Lower lobe of right lung (tissue), 2 donors: ENCODE results near the gene SLC38A9. TPM values are rescaled to one million over a fixed set of nuclear protein-coding genes. Genes with fewer than 3 reads are reported as not detected.
A peak's percentile ranks its signal among the peaks of the same experiment; 100 is the strongest.
"Not testable (repeated sequence)": the region's sequence is repeated elsewhere in the genome, so short reads cannot be mapped to it uniquely, and the experiment has no call there.

Experiments used
- ATAC-seq, 2 donors: fragments of 200-7000 bp; cut with Tn5 transposase; one replicate each; pipeline ENCODE4 v1.9.1; 2020 to 2022; ENCODE audit warnings: mild to moderate bottlenecking in 2 of 2, moderate library complexity in 2 of 2
- DNase-seq: peaks from one replicate; pipeline ENCODE4 v3.0.0-alpha.2; 2020
- H3K27ac ChIP-seq: fragments of 200-600 bp; one replicate; pipeline ENCODE4 v1.8.0; 2022
- H3K27me3 ChIP-seq: fragments of 200-600 bp; one replicate; pipeline ENCODE4 v1.8.0; 2022; ENCODE audit warnings: low read depth
- H3K36me3 ChIP-seq: fragments of 200-600 bp; one replicate; pipeline ENCODE4 v1.8.0; 2022; ENCODE audit warnings: mild to moderate bottlenecking
- H3K4me1 ChIP-seq: fragments of 200-600 bp; one replicate; pipeline ENCODE4 v1.8.0; 2022
- H3K4me3 ChIP-seq: fragments of 200-600 bp; one replicate; pipeline ENCODE4 v1.8.0; 2022; ENCODE audit warnings: mild to moderate bottlenecking
- H3K9me3 ChIP-seq: fragments of 200-600 bp; one replicate; pipeline ENCODE4 v1.8.0; 2022
- intact Hi-C: fragments of 100-400 bp; cut with DNase I; formaldehyde crosslinking; loops from one replicate; pipeline ENCODE4 v1.11.0; 2022
- total RNA-seq: library from RNA; stranded (reverse); fragmentation: NEBNext Ultra II Directional; extraction: Animal tissue kit (Norgen Biotek cat#: 25700); gene quantifications from one replicate; pipeline ENCODE4 v1.2.1, GENCODE V29; 2021
- TF ChIP-seq, protein P1 (sequence below): fragments of 200-600 bp; IDR thresholded peaks from one replicate; pipeline ENCODE4 v1.8.0; 2022; ENCODE audit warnings: antibody characterized with exemption, mild to moderate bottlenecking
- donor health status: DM: no; HTN: yes; CAD: no; lungs with severe emphysema.

Gene SLC38A9
- total RNA-seq, 1 donor from 2014 or later = 23.8 TPM

DNA sequence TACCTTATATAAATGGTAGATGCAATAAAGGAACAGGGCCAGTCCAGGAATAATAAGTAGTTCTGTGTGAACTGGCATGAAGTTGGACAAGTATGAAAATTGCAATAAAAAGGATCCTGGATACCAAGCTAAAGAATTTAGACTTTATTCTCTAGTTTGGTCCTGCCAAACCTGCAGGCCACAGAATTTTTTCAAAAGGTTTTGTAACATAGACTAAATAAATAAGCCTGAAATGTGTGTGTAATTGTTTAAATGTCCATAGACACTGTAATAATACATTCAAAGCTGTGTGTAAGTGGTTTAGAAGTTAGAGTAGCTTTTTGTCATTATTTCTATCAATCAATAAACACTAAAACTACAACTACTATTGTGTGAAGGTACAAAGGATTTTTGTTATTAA is 101.6 kb downstream of the SLC38A9 start:
- no peaks in the 10 kb centered on the region for H3K9me3 ChIP-seq
- no peaks in the 10 kb centered on the region for H3K36me3 ChIP-seq
- no peak for ATAC-seq
- H3K4me3 ChIP-seq = no peak overlapping the region
- H3K4me1 ChIP-seq = no peaks in the 10 kb centered on the region
- no peaks in the 10 kb centered on the region for H3K27me3 ChIP-seq
- intact Hi-C loops = no loop called here
- no peak overlapping the region for H3K27ac ChIP-seq
- no peak for DNase-seq
- TF ChIP-seq, protein P1, sequence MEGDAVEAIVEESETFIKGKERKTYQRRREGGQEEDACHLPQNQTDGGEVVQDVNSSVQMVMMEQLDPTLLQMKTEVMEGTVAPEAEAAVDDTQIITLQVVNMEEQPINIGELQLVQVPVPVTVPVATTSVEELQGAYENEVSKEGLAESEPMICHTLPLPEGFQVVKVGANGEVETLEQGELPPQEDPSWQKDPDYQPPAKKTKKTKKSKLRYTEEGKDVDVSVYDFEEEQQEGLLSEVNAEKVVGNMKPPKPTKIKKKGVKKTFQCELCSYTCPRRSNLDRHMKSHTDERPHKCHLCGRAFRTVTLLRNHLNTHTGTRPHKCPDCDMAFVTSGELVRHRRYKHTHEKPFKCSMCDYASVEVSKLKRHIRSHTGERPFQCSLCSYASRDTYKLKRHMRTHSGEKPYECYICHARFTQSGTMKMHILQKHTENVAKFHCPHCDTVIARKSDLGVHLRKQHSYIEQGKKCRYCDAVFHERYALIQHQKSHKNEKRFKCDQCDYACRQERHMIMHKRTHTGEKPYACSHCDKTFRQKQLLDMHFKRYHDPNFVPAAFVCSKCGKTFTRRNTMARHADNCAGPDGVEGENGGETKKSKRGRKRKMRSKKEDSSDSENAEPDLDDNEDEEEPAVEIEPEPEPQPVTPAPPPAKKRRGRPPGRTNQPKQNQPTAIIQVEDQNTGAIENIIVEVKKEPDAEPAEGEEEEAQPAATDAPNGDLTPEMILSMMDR = no peak

DNA sequence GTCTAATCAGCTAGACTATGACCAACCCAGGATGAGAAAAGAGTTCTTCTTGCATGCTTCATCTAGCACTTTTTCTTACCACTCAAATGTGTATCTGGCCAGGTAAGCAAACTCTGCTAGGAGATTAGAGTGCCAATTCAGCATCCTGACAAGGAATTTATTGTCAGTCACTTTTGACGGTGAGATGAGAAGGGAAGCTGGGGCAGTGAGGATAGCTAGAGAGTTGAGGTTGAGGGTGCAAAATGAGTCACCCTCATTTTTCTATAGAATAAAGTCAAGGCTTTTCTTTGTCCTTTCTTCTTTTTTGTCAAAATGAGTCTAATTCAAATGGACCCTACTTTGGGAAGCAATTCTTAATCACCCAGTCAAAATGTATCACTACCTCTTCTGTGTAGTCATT is 102.7 kb downstream of the SLC38A9 start:
- H3K27me3 ChIP-seq = no peaks in the 10 kb centered on the region
- intact Hi-C loops = no loop called here
- TF ChIP-seq, protein P1 = no peak
- no peak for DNase-seq
- H3K4me3 ChIP-seq = no peak overlapping the region
- no peaks in the 10 kb centered on the region for H3K4me1 ChIP-seq
- no peak overlapping the region for H3K27ac ChIP-seq
- H3K9me3 ChIP-seq = no peaks in the 10 kb centered on the region
- ATAC-seq = no peak
- no peaks in the 10 kb centered on the region for H3K36me3 ChIP-seq

DNA sequence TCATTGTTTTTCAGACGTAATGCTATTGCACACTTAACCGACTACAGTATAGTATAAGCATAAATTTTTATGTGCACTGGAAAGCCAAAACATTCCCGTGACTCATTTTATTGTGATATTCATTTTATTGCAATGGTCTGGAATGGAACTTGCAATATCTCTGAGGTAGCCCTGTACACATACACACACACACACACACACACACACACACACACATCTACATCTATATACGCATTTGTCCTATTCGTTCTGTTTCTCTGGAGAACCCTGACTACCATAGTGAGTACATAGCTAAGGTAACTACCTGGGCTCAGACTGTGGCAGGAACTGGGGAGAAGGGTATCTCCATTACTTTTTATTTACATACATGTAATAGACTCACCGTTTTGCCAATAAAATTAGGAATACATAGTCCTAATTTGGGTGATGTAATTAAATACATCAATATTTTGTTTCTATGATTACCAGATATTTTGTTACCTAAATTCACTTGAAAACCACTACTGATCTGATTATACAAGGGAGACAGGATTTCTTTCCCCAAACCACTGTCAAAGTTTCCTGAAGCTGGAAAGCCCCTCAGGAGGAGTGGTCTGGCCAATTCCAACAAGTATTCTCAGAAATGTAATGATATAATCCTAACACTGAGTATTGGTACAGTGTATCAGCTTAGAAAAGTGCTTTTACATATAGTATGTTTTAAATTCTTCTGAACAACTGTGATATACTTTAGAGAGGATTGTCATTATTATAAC is 103.4 kb downstream of the SLC38A9 start:
- DNase-seq (no peak), ATAC-seq (no peak)
- no peak overlapping the region for H3K4me3 ChIP-seq
- peaks cover 2% of the 10 kb centered on the region for H3K4me1 ChIP-seq
- no peak overlapping the region for H3K27ac ChIP-seq
- intact Hi-C loops = no loop called here
- TF ChIP-seq, protein P1 = no peak
- no peaks in the 10 kb centered on the region for H3K9me3 ChIP-seq
- no peaks in the 10 kb centered on the region for H3K27me3 ChIP-seq
- no peaks in the 10 kb centered on the region for H3K36me3 ChIP-seq

DNA sequence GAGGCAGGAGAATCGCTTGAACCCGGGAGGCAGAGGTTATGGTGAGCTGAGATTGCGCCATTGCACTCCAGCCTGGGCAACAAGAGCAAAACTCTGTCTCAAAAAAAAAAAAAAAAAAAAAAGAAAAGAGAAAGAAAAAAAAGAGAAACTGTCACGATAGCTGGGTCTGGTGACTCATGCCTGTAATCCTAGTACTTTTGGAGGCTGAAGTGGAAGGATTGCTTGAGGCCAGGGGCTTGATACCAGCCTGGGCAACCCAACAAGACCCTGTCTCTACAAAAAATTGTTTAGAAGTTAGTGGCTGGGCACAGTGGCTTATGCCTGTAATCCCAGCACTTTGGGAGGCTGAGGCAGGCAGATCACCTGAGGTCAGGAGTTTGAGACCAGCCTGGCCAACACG is 104.8 kb downstream of the SLC38A9 start:
- H3K27ac ChIP-seq, ATAC-seq, H3K9me3 ChIP-seq, H3K36me3 ChIP-seq, H3K27me3 ChIP-seq, DNase-seq, H3K4me3 ChIP-seq, intact Hi-C loops: not testable (repeated sequence)
- peaks cover 16% of the 10 kb centered on the region for H3K4me1 ChIP-seq

DNA sequence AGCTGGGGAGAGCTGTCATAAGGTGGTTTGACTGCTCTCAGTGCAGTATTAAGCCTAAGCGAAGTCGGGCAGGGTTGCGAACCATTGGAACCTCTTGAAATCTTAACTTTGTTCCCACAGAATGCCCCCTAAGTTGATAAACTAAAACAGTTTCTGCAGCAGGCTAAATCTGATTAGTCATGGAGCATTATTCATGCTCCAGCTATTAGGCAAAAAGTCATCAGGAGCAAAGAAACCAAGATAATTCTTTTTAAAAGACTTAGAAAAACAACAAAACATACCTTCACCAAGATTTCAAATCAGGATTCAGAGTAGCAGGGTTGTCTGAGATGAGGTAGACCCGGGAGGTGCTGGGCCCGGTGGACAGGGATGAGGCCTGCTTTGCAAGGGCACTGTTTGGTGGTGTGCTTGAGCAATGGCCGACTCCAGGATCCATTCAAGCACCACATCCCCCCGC is 107.5 kb downstream of the SLC38A9 start:
- intact Hi-C loops = no loop called here
- Histone ChIP-seq H3K4me3 (no peak overlapping the region), H3K9me3 (no peaks in the 10 kb centered on the region), H3K27me3 (no peaks in the 10 kb centered on the region), H3K36me3 (no peaks in the 10 kb centered on the region), H3K4me1 (peaks cover 43% of the 10 kb centered on the region), H3K27ac (no peak overlapping the region)
- TF ChIP-seq, protein P1 = no peak
- ATAC-seq = no peak
- no peak for DNase-seq

GRCh38 chr5:55603922-55604321 is 108.2 kb downstream of the SLC38A9 start:
- Histone ChIP-seq H3K9me3 (no peaks in the 10 kb centered on the region), H3K4me1 (peaks cover 49% of the 10 kb centered on the region), H3K4me3 (no peak overlapping the region), H3K36me3 (no peaks in the 10 kb centered on the region), H3K27me3 (no peaks in the 10 kb centered on the region), H3K27ac (peak overlapping the region; percentile 86)
- DNase-seq (no peak), ATAC-seq (no peak)
- intact Hi-C loops = no loop called here
- TF ChIP-seq, protein P1 = no peak
